NCI-H1417 (cell line): ENCODE measurements around the gene RPRML.
"Not testable (repeated sequence)": the region's sequence is repeated elsewhere in the genome, so short reads cannot be mapped to it uniquely, and the experiment has no call there.

Experiments used
- DNase-seq, 3 experiments: peaks; one replicate each; lab custom pipeline; 2025; lab: John Stamatoyannopoulos, UW

Gene RPRML

DNA sequence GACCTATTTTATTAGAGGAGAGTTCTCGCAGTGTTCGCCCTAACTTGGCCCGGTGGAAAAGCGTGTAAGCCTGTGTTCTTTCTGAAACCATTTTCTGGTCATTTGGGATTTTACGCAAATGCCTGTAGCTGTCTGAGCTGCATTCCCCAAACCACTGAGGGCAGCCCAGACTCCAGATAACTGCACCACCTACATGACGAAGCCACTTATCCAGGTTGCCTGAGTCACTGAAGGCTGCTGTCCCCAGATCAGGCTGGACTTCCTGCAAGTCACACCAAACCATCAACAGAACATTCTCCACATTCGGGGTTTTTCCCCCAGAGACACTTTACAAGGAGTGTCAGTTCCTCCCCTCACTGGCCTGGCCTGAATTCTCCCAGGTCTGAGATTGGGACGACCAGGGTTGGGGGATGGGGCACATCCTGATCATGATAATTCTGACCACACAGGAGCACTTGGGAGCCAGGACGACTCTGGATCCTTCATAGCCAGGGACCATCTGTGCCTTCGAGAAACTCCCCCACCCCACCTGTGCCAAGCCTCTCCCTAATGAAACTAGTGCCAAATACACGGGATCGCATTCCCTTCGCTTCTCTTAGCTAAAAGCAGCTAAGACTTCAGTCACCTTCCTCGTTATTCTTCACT is 2.3 kb downstream of the RPRML start:
- no peak for DNase-seq

DNA sequence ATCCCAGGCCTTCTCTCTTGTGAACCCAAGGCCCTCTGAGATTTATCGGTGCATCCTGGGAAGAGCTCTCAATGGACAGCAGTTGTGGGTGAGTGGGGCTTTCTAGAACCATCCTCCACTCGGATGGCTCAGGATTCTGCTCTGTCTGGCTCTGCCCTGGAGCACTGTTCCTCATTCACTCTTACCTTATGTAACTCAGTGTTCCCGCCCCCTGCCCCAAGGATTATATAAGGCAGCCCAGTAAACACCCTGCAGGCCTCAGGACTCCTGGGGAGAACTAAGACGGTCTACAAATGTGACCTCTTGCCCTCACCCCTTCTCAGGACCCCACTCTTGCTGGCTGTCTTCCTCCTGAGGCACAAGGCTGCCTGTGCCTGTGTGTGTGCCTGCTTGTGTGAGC is 3.8 kb downstream of the RPRML start:
- DNase-seq = no peak

- DNase-seq = no peak
Measured at GRCh38 chr17:46974086-46974485, 5.0 kb downstream of the RPRML start.

DNA sequence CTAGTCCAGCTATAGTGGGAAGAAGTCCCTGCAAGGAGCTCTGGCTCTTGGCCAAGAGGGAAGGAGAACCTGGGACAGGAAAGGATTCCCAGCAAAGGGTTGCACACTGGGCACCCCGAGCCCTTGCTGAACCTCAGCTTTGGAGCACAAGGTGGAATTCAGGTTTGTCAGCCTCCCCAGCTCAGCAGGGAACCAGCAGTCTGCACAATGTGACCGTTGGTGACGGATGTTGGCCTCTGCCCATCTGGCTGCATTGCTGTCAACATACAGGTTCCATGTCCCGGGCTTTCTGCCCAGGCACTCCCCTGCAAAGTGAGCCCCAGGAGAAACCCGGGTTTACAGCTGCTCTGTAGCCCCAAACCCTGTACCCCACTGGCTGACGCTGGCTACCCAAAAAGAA is 6.7 kb downstream of the RPRML start:
- DNase-seq = no peak

DNA sequence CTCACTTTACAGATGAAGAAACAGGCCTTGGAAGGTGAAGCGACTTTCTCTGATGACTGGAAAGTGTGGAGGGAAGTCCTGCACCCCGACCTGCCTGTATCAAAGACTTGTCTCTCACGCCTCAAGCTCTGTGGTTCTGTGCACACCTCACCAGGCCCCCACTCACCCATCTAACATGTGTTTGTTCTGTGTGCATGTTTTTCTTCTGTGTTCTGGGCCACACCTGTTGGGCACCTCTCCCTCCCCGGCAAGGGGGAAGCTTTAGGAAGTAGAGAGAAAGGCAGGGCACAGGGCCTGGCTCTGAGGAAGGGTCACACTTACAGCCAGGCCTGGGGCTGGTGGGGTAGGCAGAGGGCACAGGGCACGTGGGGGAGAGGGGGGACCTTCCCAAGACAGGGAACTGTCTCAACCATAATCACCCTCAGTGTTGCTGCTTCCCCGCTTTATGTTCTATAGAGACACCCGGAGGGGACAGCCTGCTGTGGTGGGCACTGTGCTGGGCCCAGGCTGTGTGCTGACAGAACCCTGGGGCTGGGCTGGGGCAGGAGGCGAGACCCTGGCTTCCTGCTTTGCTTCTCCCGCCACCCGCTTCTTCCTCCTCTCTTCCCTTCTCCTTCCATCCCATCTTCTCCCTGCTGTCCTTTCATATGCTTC is 7.3 kb downstream of the RPRML start:
- DNase-seq = no peak

GRCh38 chr17:46968896-46969295 is 10.2 kb downstream of the RPRML start:
- DNase-seq = no peak

- no peak for DNase-seq
Measured at GRCh38 chr17:46968224-46968834, 10.7 kb downstream of the RPRML start.

GRCh38 chr17:46964315-46965265 is 14.5 kb downstream of the RPRML start:
- no peak for DNase-seq

GRCh38 chr17:46963571-46963970 is 15.5 kb downstream of the RPRML start:
- DNase-seq = no peak

- no peak for DNase-seq
Measured at GRCh38 chr17:46962374-46962790, 16.7 kb downstream of the RPRML start.

GRCh38 chr17:46960152-46960551 is 18.9 kb downstream of the RPRML start:
- no peak for DNase-seq

DNA sequence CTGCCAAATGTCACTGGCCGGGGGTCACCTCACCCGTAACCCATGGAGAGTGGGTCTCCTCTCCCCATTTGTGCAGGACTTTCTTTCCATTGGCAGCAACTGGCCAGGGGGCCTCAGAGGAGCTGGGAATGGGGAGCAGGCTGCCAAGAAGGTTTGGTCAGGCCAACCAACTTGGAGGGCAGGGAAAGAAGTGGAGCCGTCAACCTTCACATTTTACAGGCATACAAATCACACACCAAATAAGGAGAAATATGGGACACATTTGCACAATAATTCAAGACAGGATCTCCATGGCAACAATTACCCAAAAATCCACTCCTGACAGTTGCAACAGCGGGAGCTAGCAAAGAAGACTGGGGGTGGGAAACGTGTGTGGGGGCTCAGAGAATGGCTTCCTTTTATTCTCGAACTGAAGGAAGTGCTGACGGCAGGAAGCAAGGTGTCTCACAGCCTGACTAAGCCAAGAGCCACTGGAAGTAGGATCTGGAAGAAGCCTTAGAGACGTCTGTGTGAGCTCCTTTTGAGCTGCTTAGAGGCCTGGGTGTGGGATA is 20.9 kb downstream of the RPRML start:
- no peak for DNase-seq

DNA sequence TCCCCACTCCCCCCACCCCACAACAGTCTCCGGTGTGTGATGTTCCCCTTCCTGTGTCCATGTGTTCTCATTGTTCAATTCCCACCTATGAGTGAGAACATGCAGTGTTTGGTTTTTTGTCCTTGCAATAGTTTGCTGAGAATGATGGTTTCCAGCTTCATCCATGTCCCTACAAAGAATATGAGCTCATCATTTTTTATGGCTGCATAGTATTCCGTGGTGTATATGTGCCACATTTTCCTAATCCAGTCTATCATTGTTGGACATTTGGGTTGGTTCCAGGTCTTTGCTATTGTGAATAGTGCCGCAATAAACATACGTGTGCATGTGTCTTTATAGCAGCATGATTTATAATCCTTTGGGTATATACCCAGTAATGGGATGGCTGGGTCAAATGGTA is 25.9 kb downstream of the RPRML start:
- not testable (repeated sequence) for DNase-seq

- no peak for DNase-seq
Measured at GRCh38 chr17:46952115-46952514, 26.9 kb downstream of the RPRML start.

- DNase-seq = no peak
Measured at GRCh38 chr17:46951706-46952105, 27.3 kb downstream of the RPRML start.

- DNase-seq = peak in 2 of 3 experiments; percentile 12 to 56
Measured at GRCh38 chr17:46950997-46951621, 27.9 kb downstream of the RPRML start.

GRCh38 chr17:46950342-46950996 is 28.6 kb downstream of the RPRML start:
- DNase-seq = no peak

GRCh38 chr17:46949291-46950174 is 29.5 kb downstream of the RPRML start:
- no peak for DNase-seq

GRCh38 chr17:46948544-46948943 is 30.5 kb downstream of the RPRML start:
- DNase-seq = no peak

DNA sequence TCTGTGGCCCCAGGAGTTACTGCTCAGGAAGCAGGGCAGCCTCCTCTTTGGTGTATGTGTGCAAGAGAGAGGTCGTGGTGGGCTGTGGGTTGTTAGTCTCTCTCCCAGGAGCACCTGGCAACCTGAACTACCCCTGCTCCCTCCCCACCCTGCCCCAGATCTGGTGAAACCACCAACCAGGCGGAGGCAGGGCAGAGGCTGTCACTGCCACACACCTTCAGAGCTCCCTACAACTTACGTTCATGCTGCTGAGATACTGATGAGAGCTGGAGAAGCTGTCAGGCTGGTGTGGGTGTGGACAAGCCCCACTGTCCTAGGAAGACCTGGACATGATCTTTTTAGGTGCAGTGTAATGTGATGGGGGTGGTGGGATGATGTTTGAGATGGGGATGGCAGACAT is 31.8 kb downstream of the RPRML start:
- no peak for DNase-seq
